Regular cardiac myocyte (primary cell): ENCODE data around the gene POLR1G. TPM values are rescaled to one million over a fixed set of nuclear protein-coding genes. Genes with fewer than 3 reads are reported as not detected.

Source experiments
- total RNA-seq: library from RNA; depleted of rRNA; stranded (reverse); fragments of >200 nt; gene quantifications from 2 replicates; pipeline ENCODE4 v1.2.3, GENCODE V29; 2014

POLR1G gene
- total RNA-seq: 12.4 and 29.9 TPM in 2 replicates

GRCh38 chr19:45406226-45407090 lies at the start of gene POLR1G:
Gene POLR1G, plus strand, starts transcription at chr19:45406644. Its CDS starts 53 bp downstream, at chr19:45406697.

GRCh38 chr19:45370410-45371204 lies 35.8 kb upstream of the POLR1G start, which contains the start of gene ERCC2:
Gene ERCC2, minus strand, starts transcription at chr19:45370573. Its CDS starts 33 bp downstream, at chr19:45370540.

GRCh38 chr19:45404557-45405434 lies 1.6 kb upstream of the POLR1G start, which contains the start of gene PPP1R13L:
Gene PPP1R13L, minus strand, starts transcription at chr19:45405069. Its CDS starts 6,751 bp downstream, at chr19:45398318.

GRCh38 chr19:45423589-45424190 lies 17.2 kb downstream of the POLR1G start, which contains the start of gene ERCC1:
Gene ERCC1, minus strand, starts transcription at chr19:45423917. Its CDS starts 543 bp downstream, at chr19:45423374.

Other genes starting within 250 kb of the POLR1G start
- under 0.01 and 0.56 TPM in 2 replicates for gene NKPD1, start 245.7 kb upstream of the POLR1G start, total RNA-seq
- gene TRAPPC6A, start 228.4 kb upstream of the POLR1G start, total RNA-seq: 5.0 and 10.4 TPM in 2 replicates
- gene BLOC1S3, start 227.9 kb upstream of the POLR1G start, total RNA-seq: 3.8 and 4.5 TPM in 2 replicates
- gene EXOC3L2, start 161.2 kb upstream of the POLR1G start, total RNA-seq: 0.28 TPM in 1 of 2 replicates, not detected in the other
- 8.8 and 9.6 TPM in 2 replicates for gene MARK4, start 155.4 kb upstream of the POLR1G start, total RNA-seq
- gene CKM, start 83.8 kb upstream of the POLR1G start, total RNA-seq: under 0.01 TPM in 1 of 2 replicates, not detected in the other
- gene KLC3, start 65.9 kb upstream of the POLR1G start, total RNA-seq: under 0.01 and 0.19 TPM in 2 replicates
- gene ERCC2, start 36.1 kb upstream of the POLR1G start, total RNA-seq: 28.5 and 50.2 TPM in 2 replicates
- 1.7 and 6.5 TPM in 2 replicates for gene PPP1R13L, start 1.6 kb upstream of the POLR1G start, total RNA-seq
- 78.6 and 164 TPM in 2 replicates for gene ERCC1, start 17.3 kb downstream of the POLR1G start, total RNA-seq
- gene FOSB, start 61.4 kb downstream of the POLR1G start, total RNA-seq: 4.6 and 9.9 TPM in 2 replicates
- 3.8 and 4.2 TPM in 2 replicates for gene RTN2, start 90.4 kb downstream of the POLR1G start, total RNA-seq
- 0.96 and 2.3 TPM in 2 replicates for gene PPM1N, start 91.8 kb downstream of the POLR1G start, total RNA-seq
- gene VASP, start 100.8 kb downstream of the POLR1G start, total RNA-seq: 56.4 and 112 TPM in 2 replicates
- gene OPA3, start 178.2 kb downstream of the POLR1G start, total RNA-seq: 4.2 and 5.2 TPM in 2 replicates
- gene GPR4, start 195.6 kb downstream of the POLR1G start, total RNA-seq: 0.28 and 0.96 TPM in 2 replicates
- 66.8 and 101 TPM in 2 replicates for gene EML2, start 232.8 kb downstream of the POLR1G start, total RNA-seq